H1 (cell line): ENCODE results near the gene HTR3A. TPM values are rescaled to one million over a fixed set of nuclear protein-coding genes. Genes with fewer than 3 reads are reported as not detected.

Source experiments
- CTCF ChIP-seq, 3 experiments: IDR thresholded peaks; 1 replicate in 2 of 3; 2 replicates in 1 of 3; pipeline versions ENCODE4 v1.5.1 to v1.6.1; 2011; ENCODE audit warnings: low read length in 3 of 3, mild to moderate bottlenecking in 3 of 3, inconsistent platforms in 2 of 3, low read depth in 1 of 3, moderate library complexity in 1 of 3; ENCODE audit not compliant: insufficient read depth in 1 of 3; ENCODE audit errors: control extremely low read depth in 1 of 3
- E2F6 ChIP-seq: IDR thresholded peaks from 2 replicates; pipeline ENCODE4 v1.6.1; 2012; ENCODE audit warnings: inconsistent platforms
- EZH2 ChIP-seq: fragments of 200-600 bp; sonication (generic); IDR thresholded peaks from 2 replicates; pipeline ENCODE4 v1.7.1; 2012; ENCODE audit warnings: low read depth, mild to moderate bottlenecking, moderate library complexity, low read length, inconsistent platforms; ENCODE audit not compliant: severe bottlenecking
- GABPA ChIP-seq: IDR thresholded peaks from 2 replicates; pipeline ENCODE4 v1.6.1; 2011; ENCODE audit warnings: mild to moderate bottlenecking, low read length, moderate library complexity, borderline replicate concordance; ENCODE audit not compliant: insufficient read depth
- RFX5 ChIP-seq: IDR thresholded peaks from 2 replicates; pipeline ENCODE4 v1.6.1; 2011; ENCODE audit warnings: low read depth, low read length, improper control_type of control experiment, borderline replicate concordance
- TAF7 ChIP-seq: optimal IDR thresholded peaks from 2 replicates; pipeline ENCODE3; 2011; ENCODE audit warnings: low read depth, mild to moderate bottlenecking, inconsistent platforms, low read length, moderate library complexity, borderline replicate concordance
- TBP ChIP-seq: IDR thresholded peaks from 2 replicates; pipeline ENCODE4 v1.6.1; 2011; ENCODE audit warnings: low read depth, low read length, improper control_type of control experiment
- YY1 ChIP-seq: IDR thresholded peaks from 2 replicates; pipeline ENCODE4 v1.6.1; 2011; ENCODE audit warnings: low read depth, mild to moderate bottlenecking, low read length
- polyA plus RNA-seq, 7 experiments: library from polyadenylated mRNA; depleted of rRNA in 3 of 7; stranded (reverse) in 5 of 7; unstranded in 2 of 7; fragments of >200 nt in 5 of 7; fragments of 200-250 nt in 2 of 7; gene quantifications; 1 replicate in 5 of 7; 2 replicates in 1 of 7; 4 replicates in 1 of 7; pipeline versions ENCODE4 v1.2.1 to v1.2.3, GENCODE V29; 2011 to 2013; ENCODE audit warnings: missing spikeins in 2 of 7, mixed read lengths in 2 of 7
- total RNA-seq: library from RNA; stranded (reverse); fragmentation: NEBNext Ultra II Directional; extraction: Animal tissue kit (Norgen Biotek cat#: 25700); gene quantifications from 2 replicates; pipeline ENCODE4 v1.2.1, GENCODE V29; 2021
- TF ChIP-seq, protein P1 (sequence below): IDR thresholded peaks from 2 replicates; pipeline ENCODE4 v1.6.1; 2012; ENCODE audit warnings: inconsistent platforms

Gene HTR3A
- total and polyA plus RNA-seq, 2 of the 8 experiments (the other 6 are each of a cell fraction or from before 2014, with no cell fraction given), result 7.5 to 8.9 TPM

- peak in 1 of 3 experiments; percentile 32; a peak in 1 of 4 replicates for TF ChIP-seq CTCF (IDR thresholded peaks at IDR 0.05; ENCODE audit: control extremely low read depth in 1 of 3, insufficient read depth in 1 of 3, low read depth in 1 of 3, low read length in 3 of 3)
- TF ChIP-seq EZH2, result no peak
- TF ChIP-seq TBP, result peak; percentile 18; the same call in 1 of the 2 replicates
- peak; percentile 53 for TF ChIP-seq TAF7
- no peak for TF ChIP-seq RFX5
- peak; percentile 11; the same call in 1 of the 2 replicates for TF ChIP-seq GABPA
- TF ChIP-seq, protein P1, sequence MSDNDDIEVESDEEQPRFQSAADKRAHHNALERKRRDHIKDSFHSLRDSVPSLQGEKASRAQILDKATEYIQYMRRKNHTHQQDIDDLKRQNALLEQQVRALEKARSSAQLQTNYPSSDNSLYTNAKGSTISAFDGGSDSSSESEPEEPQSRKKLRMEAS, result peak; percentile 92
- peak; percentile 62; the same call in 1 of the 2 replicates for TF ChIP-seq YY1
- peak; percentile 93 for TF ChIP-seq E2F6
Measured at GRCh38 chr11:113974741-113975470, at the start of gene HTR3A (continued).
